ENCODE data around the gene WASF3.

The WASF3 gene

GRCh38 chr13:26557393-26558073, at the start of gene WASF3:
WASF3 (plus strand) TSS chr13:26557683; CDS start chr13:26642271, 84,588 bp downstream.
- peak; percentile 96 for DNase-seq

GRCh38 chr13:26508885-26509284, 48.6 kb upstream of the WASF3 start:
- no peak for DNase-seq

GRCh38 chr13:26509491-26509890, 48.0 kb upstream of the WASF3 start:
- DNase-seq, result no peak

GRCh38 chr13:26513931-26514330, 43.6 kb upstream of the WASF3 start:
- DNase-seq, result no peak

- DNase-seq, result no peak
Measured at GRCh38 chr13:26515721-26516120, 41.8 kb upstream of the WASF3 start.

- no peak for DNase-seq
Measured at GRCh38 chr13:26517936-26518335, 39.5 kb upstream of the WASF3 start.

GRCh38 chr13:26518451-26518959, 39.0 kb upstream of the WASF3 start:
- no peak for DNase-seq

- DNase-seq, result no peak
Measured at GRCh38 chr13:26522571-26522970, 34.9 kb upstream of the WASF3 start.

- DNase-seq, result no peak
Measured at GRCh38 chr13:26523007-26523406, 34.5 kb upstream of the WASF3 start.

GRCh38 chr13:26525528-26525927, 32.0 kb upstream of the WASF3 start:
- no peak for DNase-seq

- DNase-seq, result no peak
Measured at GRCh38 chr13:26526702-26527216, 30.7 kb upstream of the WASF3 start.

- DNase-seq, result no peak
Measured at GRCh38 chr13:26528527-26528926, 29.0 kb upstream of the WASF3 start.

GRCh38 chr13:26529441-26529840, 28.0 kb upstream of the WASF3 start:
- peak; percentile 55 for DNase-seq

- DNase-seq, result no peak
Measured at GRCh38 chr13:26531742-26532141, 25.7 kb upstream of the WASF3 start.

- DNase-seq, result no peak
Measured at GRCh38 chr13:26534036-26534726, 23.3 kb upstream of the WASF3 start.

GRCh38 chr13:26538363-26539317, 18.8 kb upstream of the WASF3 start:
- no peak for DNase-seq

- DNase-seq, result no peak
Measured at GRCh38 chr13:26539738-26540292, 17.7 kb upstream of the WASF3 start.

- DNase-seq, result peak; percentile 40
Measured at GRCh38 chr13:26540334-26540733, 17.1 kb upstream of the WASF3 start.

- no peak for DNase-seq
Measured at GRCh38 chr13:26541041-26541440, 16.4 kb upstream of the WASF3 start.

GRCh38 chr13:26541678-26542568, 15.6 kb upstream of the WASF3 start:
- no peak for DNase-seq

- DNase-seq, result no peak
Measured at GRCh38 chr13:26544707-26545106, 12.8 kb upstream of the WASF3 start.
